Measurements from ENCODE around the gene CACNG6.

- TF ChIP-seq POLR2AphosphoS5 (IDR thresholded peaks at IDR 0.05; ENCODE audit: low read depth, low read length) (no peak), TAF1 (IDR thresholded peaks at IDR 0.05; ENCODE audit: borderline replicate concordance, low read depth, low read length) (no peak)
Measured at GRCh38 chr19:53960886-53961285, 30.6 kb upstream of the CACNG6 start.
